Astrocyte of the spinal cord (primary cell): ENCODE data around the gene YAF2.

Experiments
- DNase-seq: peaks from one replicate; pipeline ENCODE4 v3.0.0; 2011; ENCODE audit warnings: low read depth, low spot score
- H3K4me3 ChIP-seq: 2 replicates; pipeline ENCODE4 v1.5.1; 2011; ENCODE audit warnings: low read depth, mild to moderate bottlenecking, low read length, moderate library complexity
- CTCF ChIP-seq: IDR thresholded peaks from 2 replicates; pipeline ENCODE4 v1.5.1; 2012; ENCODE audit warnings: low read depth, mild to moderate bottlenecking, low read length, inconsistent platforms
- in situ Hi-C: cut with HindIII; loops from 2 replicates; pipeline ENCODE4 v1.10.0; 2017; ENCODE audit warnings: low sequenced_read_pairs

The YAF2 gene

GRCh38 chr12:42208574-42208973 lies 29.5 kb downstream of the YAF2 start:
- no peak for DNase-seq
- H3K4me3 ChIP-seq = no peak overlapping the region
- in situ Hi-C loops = no loop called here
- no peak for TF ChIP-seq CTCF

- no peak overlapping the region for H3K4me3 ChIP-seq
- no peak for DNase-seq
- in situ Hi-C loops = no loop called here
- no peak for TF ChIP-seq CTCF
These were observed 33.2 kb downstream of the YAF2 start for GRCh38 chr12:42204819-42205218.

- DNase-seq = no peak
- TF ChIP-seq CTCF = no peak
- H3K4me3 ChIP-seq = no peak overlapping the region
- in situ Hi-C loops = no loop called here
These were observed 33.7 kb downstream of the YAF2 start for GRCh38 chr12:42204362-42204761.

GRCh38 chr12:42201063-42201462 lies 37.0 kb downstream of the YAF2 start:
- H3K4me3 ChIP-seq = no peak overlapping the region
- DNase-seq = no peak
- in situ Hi-C loops = no loop called here
- TF ChIP-seq CTCF = no peak

- no peak overlapping the region for H3K4me3 ChIP-seq
- no peak for TF ChIP-seq CTCF
- in situ Hi-C loops = no loop called here
These were observed 39.0 kb downstream of the YAF2 start for GRCh38 chr12:42199007-42199406.

GRCh38 chr12:42196723-42197603 lies 41.1 kb downstream of the YAF2 start:
- no peak overlapping the region for H3K4me3 ChIP-seq
- DNase-seq = no peak
- no peak for TF ChIP-seq CTCF
- in situ Hi-C loops = no loop called here

More at GRCh38 chr12:42199007-42199406, 39.0 kb downstream of the YAF2 start:
- DNase-seq = no peak
